DOHH2 (cell line): Measurements from ENCODE around the gene USP49.

Experiments used
- H3F3A ChIP-seq: fragments of 200-600 bp; sonication (generic), shearing (Covaris generic); 2 replicates; pipeline ENCODE4 v1.6.0; 2016; ENCODE audit warnings: antibody characterized with exemption, mild to moderate bottlenecking; ENCODE audit not compliant: control insufficient read depth, insufficient read depth
- H3K27ac ChIP-seq: fragments of 200-600 bp; sonication (generic); 2 replicates; pipeline ENCODE4 v1.5.1; 2014; ENCODE audit warnings: low read depth, mild to moderate bottlenecking, low read length, moderate library complexity
- H3K27me3 ChIP-seq: fragments of 200-600 bp; sonication (generic); 2 replicates; pipeline ENCODE4 v1.6.1; 2014; ENCODE audit warnings: mild to moderate bottlenecking, low read length, mixed read lengths; ENCODE audit not compliant: control insufficient read depth
- H3K36me3 ChIP-seq: fragments of 200-600 bp; sonication (generic); 2 replicates; pipeline ENCODE4 v1.6.1; 2014; ENCODE audit warnings: mild to moderate bottlenecking, low read length, moderate library complexity, mixed read lengths; ENCODE audit not compliant: control insufficient read depth
- H3K4me1 ChIP-seq: fragments of 200-600 bp; sonication (generic); 2 replicates; pipeline ENCODE4 v1.6.1; 2014; ENCODE audit warnings: mild to moderate bottlenecking, low read length, mixed read lengths; ENCODE audit not compliant: control insufficient read depth
- H3K4me2 ChIP-seq: fragments of 200-600 bp; sonication (generic); 2 replicates; pipeline ENCODE4 v1.6.0; 2014; ENCODE audit warnings: mild to moderate bottlenecking, low read length, moderate library complexity
- H3K4me3 ChIP-seq: fragments of 200-600 bp; sonication (generic); 2 replicates; pipeline ENCODE4 v1.5.1; 2014; ENCODE audit warnings: mild to moderate bottlenecking, low read length, mixed read lengths
- H3K79me2 ChIP-seq: fragments of 200-600 bp; sonication (generic); 2 replicates; pipeline ENCODE4 v1.6.1; 2014; ENCODE audit warnings: mild to moderate bottlenecking, low read length, mixed read lengths; ENCODE audit not compliant: control insufficient read depth
- H3K9me2 ChIP-seq: fragments of 200-600 bp; sonication (generic); replicated peaks from 2 replicates; pipeline ENCODE4 v1.6.1; 2014; ENCODE audit warnings: mild to moderate bottlenecking, low read length, mixed read lengths; ENCODE audit not compliant: control insufficient read depth
- H3K9me3 ChIP-seq: fragments of 200-600 bp; sonication (generic); 2 replicates; pipeline ENCODE4 v1.6.1; 2014; ENCODE audit warnings: antibody characterized with exemption, low read length, mixed read lengths; ENCODE audit not compliant: control insufficient read depth, insufficient read depth
- H4K20me1 ChIP-seq: fragments of 200-600 bp; sonication (generic); 2 replicates; pipeline ENCODE4 v1.6.0; 2014; ENCODE audit warnings: low read depth, mild to moderate bottlenecking, antibody characterized with exemption, low read length, moderate library complexity; ENCODE audit not compliant: control insufficient read depth, insufficient read depth
- CTCF ChIP-seq: fragments of 200-600 bp; sonication (generic); IDR thresholded peaks from one replicate; pipeline ENCODE4 v1.5.1; 2014; ENCODE audit warnings: antibody characterized with exemption, mild to moderate bottlenecking, low read depth, low read length; ENCODE audit not compliant: poor library complexity, severe bottlenecking
- EZH2phosphoT487 ChIP-seq: fragments of 200-600 bp; sonication (generic); IDR thresholded peaks from 2 replicates; pipeline ENCODE4 v1.6.1; 2017; ENCODE audit warnings: borderline replicate concordance, mild to moderate bottlenecking, antibody characterized with exemption, low read length, moderate library complexity, mixed read lengths

USP49 gene

GRCh38 chr6:41922154-41922553, 27.0 kb upstream of the USP49 start:
- Histone ChIP-seq H3K4me2 (peak overlapping the region; percentile 82), H3K4me3 (peak overlapping the region; percentile 95), H3K36me3 (peaks cover 52% of the 10 kb centered on the region), H3K79me2 (peaks cover 90% of the 10 kb centered on the region), H3K27ac (peak overlapping the region; percentile 80), H3K9me3 (no peaks in the 10 kb centered on the region), H4K20me1 (peaks cover 6% of the 10 kb centered on the region; the same call in 1 of the 2 replicates), H3F3A (0 out of 2 replicates have a peak, but pooled peaks cover 4% of the 10 kb centered on the region), H3K27me3 (no peaks in the 10 kb centered on the region), H3K9me2 (no peaks in the 10 kb centered on the region), H3K4me1 (peaks cover 38% of the 10 kb centered on the region)
- TF ChIP-seq EZH2phosphoT487 (no peak), CTCF (no peak)

- Histone ChIP-seq H3K36me3 (peaks cover 50% of the 10 kb centered on the region), H3K9me2 (no peaks in the 10 kb centered on the region), H3K4me3 (peak overlapping the region; percentile 95), H4K20me1 (peaks cover 6% of the 10 kb centered on the region; the same call in 1 of the 2 replicates), H3K27me3 (no peaks in the 10 kb centered on the region), H3K27ac (peak overlapping the region; percentile 80), H3K79me2 (peaks cover 87% of the 10 kb centered on the region), H3K9me3 (no peaks in the 10 kb centered on the region), H3F3A (0 out of 2 replicates have a peak, but pooled peaks cover 2% of the 10 kb centered on the region), H3K4me1 (peaks cover 38% of the 10 kb centered on the region), H3K4me2 (peak overlapping the region; percentile 82)
- TF ChIP-seq EZH2phosphoT487 = no peak
- TF ChIP-seq CTCF = no peak
Observed at GRCh38 chr6:41921712-41921998, 26.5 kb upstream of the USP49 start.

- Histone ChIP-seq H3K27me3 (no peaks in the 10 kb centered on the region), H3K27ac (peak within 1 kb of the TSS; percentile 80), H3K36me3 (peaks cover 52% of the 10 kb centered on the region), H3K4me1 (peaks cover 38% of the 10 kb centered on the region), H3K79me2 (peaks cover 86% of the 10 kb centered on the region), H4K20me1 (peaks cover 6% of the 10 kb centered on the region; the same call in 1 of the 2 replicates), H3K4me2 (peak within 1 kb of the TSS; percentile 82), H3K4me3 (peak within 1 kb of the TSS; percentile 95), H3K9me2 (no peaks in the 10 kb centered on the region), H3F3A (0 out of 2 replicates have a peak, but pooled peaks cover under 1% of the 10 kb centered on the region), H3K9me3 (no peaks in the 10 kb centered on the region)
- no peak for TF ChIP-seq EZH2phosphoT487
- TF ChIP-seq CTCF = peak; percentile 97
Observed at GRCh38 chr6:41920921-41921711, 25.9 kb upstream of the USP49 start, which contains the start of the genes BYSL and MED20. TSS of gene BYSL (plus strand) at chr6:41921499. CDS start at chr6:41921563, 64 bp downstream. TSS of gene MED20 (minus strand) at chr6:41921139. CDS start at chr6:41921018, 121 bp downstream.
